DMS53 treated with DMSO at 0.1 percent for 48 hours (cell line): ENCODE data around the gene SCGB1A1.

Source experiments
- DNase-seq: peaks from one replicate; lab custom pipeline; 2025; ENCODE audit not compliant: unreplicated experiment; lab: John Stamatoyannopoulos, UW

SCGB1A1 gene

GRCh38 chr11:62398011-62398994 lies 20.5 kb upstream of the SCGB1A1 start:
- DNase-seq = no peak

GRCh38 chr11:62399172-62399877 lies 19.5 kb upstream of the SCGB1A1 start:
- DNase-seq = no peak

- no peak for DNase-seq
These were observed 19.0 kb upstream of the SCGB1A1 start for GRCh38 chr11:62399878-62400266.

GRCh38 chr11:62400281-62400680 lies 18.6 kb upstream of the SCGB1A1 start:
- DNase-seq = no peak

GRCh38 chr11:62400760-62401159 lies 18.1 kb upstream of the SCGB1A1 start:
- no peak for DNase-seq

- no peak for DNase-seq
These were observed 17.5 kb upstream of the SCGB1A1 start for GRCh38 chr11:62401356-62401755.

GRCh38 chr11:62401811-62402210 lies 17.0 kb upstream of the SCGB1A1 start:
- no peak for DNase-seq

GRCh38 chr11:62402226-62402959 lies 16.4 kb upstream of the SCGB1A1 start:
- no peak for DNase-seq

GRCh38 chr11:62402960-62403730 lies 15.7 kb upstream of the SCGB1A1 start:
- DNase-seq = no peak

GRCh38 chr11:62404435-62404834 lies 14.4 kb upstream of the SCGB1A1 start:
- no peak for DNase-seq

GRCh38 chr11:62404901-62405300 lies 13.9 kb upstream of the SCGB1A1 start:
- DNase-seq = no peak

- no peak for DNase-seq
These were observed 12.8 kb upstream of the SCGB1A1 start for GRCh38 chr11:62406034-62406433.

GRCh38 chr11:62409831-62410230 lies 9.0 kb upstream of the SCGB1A1 start:
- no peak for DNase-seq

- DNase-seq = no peak
These were observed 7.9 kb upstream of the SCGB1A1 start for GRCh38 chr11:62410972-62411371.

- DNase-seq = no peak
These were observed 7.3 kb upstream of the SCGB1A1 start for GRCh38 chr11:62411524-62411923.

- no peak for DNase-seq
These were observed 5.7 kb upstream of the SCGB1A1 start for GRCh38 chr11:62413060-62413696.

- no peak for DNase-seq
These were observed 2.2 kb upstream of the SCGB1A1 start for GRCh38 chr11:62416596-62416995.

- DNase-seq = no peak
These were observed 697 bp upstream of the SCGB1A1 start for GRCh38 chr11:62418136-62418535.

- DNase-seq = no peak
These were observed 589 bp downstream of the SCGB1A1 start for GRCh38 chr11:62419314-62419929.

- no peak for DNase-seq
These were observed 1.1 kb downstream of the SCGB1A1 start for GRCh38 chr11:62419943-62420342.
